ENCODE measurements around the gene MAGI2. TPM values are rescaled to one million over a fixed set of nuclear protein-coding genes. Genes with fewer than 3 reads are reported as not detected.

The MAGI2 gene
- polyA plus RNA-seq, 1 experiment, result 0.81 TPM

GRCh38 chr7:78803501-78804127 is 649.9 kb downstream of the MAGI2 start:
- ChIA-PET POLR2A (no interaction called here), CTCF (no interaction called here)
- no peaks in the 10 kb centered on the region for H3K36me3 ChIP-seq (ENCODE audit: control insufficient read depth, insufficient read depth, low read length)
- DNase-seq (ENCODE audit: low read depth), result no peak
- TF ChIP-seq CTCF (IDR thresholded peaks at IDR 0.05; ENCODE audit: insufficient read depth, low read depth, low read length), result no peak
- no peak overlapping the region for H3K4me3 ChIP-seq (ENCODE audit: low read depth, low read length)
- H3K27me3 ChIP-seq (ENCODE audit: control insufficient read depth, insufficient read depth, low read length), result no peaks in the 10 kb centered on the region

GRCh38 chr7:78794101-78794500 is 659.4 kb downstream of the MAGI2 start:
- ChIA-PET CTCF (no interaction called here), POLR2A (no interaction called here)
- no peak for TF ChIP-seq CTCF (IDR thresholded peaks at IDR 0.05; ENCODE audit: insufficient read depth, low read depth, low read length)
- H3K4me3 ChIP-seq (ENCODE audit: low read depth, low read length), result no peak overlapping the region
- no peaks in the 10 kb centered on the region for H3K36me3 ChIP-seq (ENCODE audit: control insufficient read depth, insufficient read depth, low read length)
- no peak for DNase-seq (ENCODE audit: low read depth)
- H3K27me3 ChIP-seq (ENCODE audit: control insufficient read depth, insufficient read depth, low read length), result no peaks in the 10 kb centered on the region

- no peaks in the 10 kb centered on the region for H3K27me3 ChIP-seq (ENCODE audit: control insufficient read depth, insufficient read depth, low read length)
- H3K4me3 ChIP-seq (ENCODE audit: low read depth, low read length), result no peak overlapping the region
- POLR2A ChIA-PET, result no interaction called here
- no peak for TF ChIP-seq CTCF (IDR thresholded peaks at IDR 0.05; ENCODE audit: insufficient read depth, low read depth, low read length)
- H3K36me3 ChIP-seq (ENCODE audit: control insufficient read depth, insufficient read depth, low read length), result no peaks in the 10 kb centered on the region
- no peak for DNase-seq (ENCODE audit: low read depth)
- CTCF ChIA-PET, result no interaction called here
These were observed 660.8 kb downstream of the MAGI2 start for GRCh38 chr7:78792624-78793023.

GRCh38 chr7:78792006-78792405 is 661.5 kb downstream of the MAGI2 start:
- DNase-seq (ENCODE audit: low read depth), result no peak
- Histone ChIP-seq H3K36me3 (ENCODE audit: control insufficient read depth, insufficient read depth, low read length) (no peaks in the 10 kb centered on the region), H3K27me3 (ENCODE audit: control insufficient read depth, insufficient read depth, low read length) (no peaks in the 10 kb centered on the region), H3K4me3 (ENCODE audit: low read depth, low read length) (no peak overlapping the region)
- no peak for TF ChIP-seq CTCF (IDR thresholded peaks at IDR 0.05; ENCODE audit: insufficient read depth, low read depth, low read length)
- POLR2A ChIA-PET, result no interaction called here
- CTCF ChIA-PET, result no interaction called here

GRCh38 chr7:78788464-78788863 is 665.0 kb downstream of the MAGI2 start:
- ChIA-PET POLR2A (no interaction called here), CTCF (no interaction called here)
- Histone ChIP-seq H3K4me3 (ENCODE audit: low read depth, low read length) (no peak overlapping the region), H3K36me3 (ENCODE audit: control insufficient read depth, insufficient read depth, low read length) (no peaks in the 10 kb centered on the region), H3K27me3 (ENCODE audit: control insufficient read depth, insufficient read depth, low read length) (no peaks in the 10 kb centered on the region)
- no peak for TF ChIP-seq CTCF (IDR thresholded peaks at IDR 0.05; ENCODE audit: insufficient read depth, low read depth, low read length)
- no peak for DNase-seq (ENCODE audit: low read depth)

All from BJ (cell line).